ENCODE measurements around the gene RBM19. TPM values are rescaled to one million over a fixed set of nuclear protein-coding genes. Genes with fewer than 3 reads are reported as not detected.

Gene RBM19
- total and polyA plus RNA-seq, 2 of the 4 experiments (the other 2 are of a cell fraction): 18.7 to 19.2 TPM

DNA sequence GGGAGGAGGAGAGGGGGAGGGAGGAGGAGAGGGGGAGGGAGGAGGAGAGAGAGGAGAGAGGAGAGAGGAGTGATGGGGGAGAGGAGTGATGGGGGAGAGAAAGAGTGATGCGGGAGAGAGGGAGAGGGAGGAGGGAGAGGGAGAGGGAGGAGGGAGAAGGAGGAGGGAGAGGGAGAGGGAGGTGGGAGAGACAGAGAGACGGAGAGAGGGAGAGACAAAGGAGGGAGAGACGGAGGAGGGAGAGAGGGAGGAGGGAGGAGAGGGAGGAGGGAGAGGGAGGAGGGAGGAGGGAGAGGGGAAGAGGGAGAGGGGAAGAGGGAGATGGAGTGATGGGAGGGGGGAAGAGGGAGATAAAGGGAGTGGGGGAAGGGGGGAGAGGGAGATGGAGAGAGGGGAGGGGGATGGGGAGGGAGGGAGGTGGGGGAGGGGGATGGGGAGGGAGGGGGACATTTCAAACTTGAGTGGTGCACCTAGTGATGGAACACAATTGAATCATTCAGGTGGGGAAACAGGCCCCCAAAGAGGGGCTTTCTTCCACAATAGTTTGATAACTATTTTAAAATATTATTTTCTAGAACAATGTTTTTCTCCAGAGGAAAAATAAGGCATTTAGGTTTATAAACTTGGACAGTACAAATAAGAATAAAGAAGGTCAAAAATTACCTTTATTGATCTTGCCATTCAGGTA lies 46.8 kb upstream of the RBM19 start:
- dilution Hi-C loops (cut with HindIII; ENCODE audit: low sequenced_read_pairs, unreplicated experiment): no loop called here
- H3K79me1 ChIP-seq (ENCODE audit: low read depth in 1 of 2, low read length in 2 of 2): no peaks in the 10 kb centered on the region
- H4K5ac ChIP-seq (ENCODE audit: low read depth, low read length): no peak overlapping the region
- H2AFZ ChIP-seq (replicated peaks; ENCODE audit: low read length, poor library complexity): no peak overlapping the region
- H3K27ac ChIP-seq (ENCODE audit: insufficient read depth, low read length): no peak overlapping the region
- no peak overlapping the region for H3K18ac ChIP-seq (ENCODE audit: low read depth, low read length)
- no peaks in the 10 kb centered on the region for H3K9me3 ChIP-seq (ENCODE audit: control insufficient read depth, insufficient read depth, low read length)
- H2BK15ac ChIP-seq (ENCODE audit: low read depth, low read length): no peak overlapping the region
- no peak overlapping the region for H2BK5ac ChIP-seq (ENCODE audit: low read depth, low read length, poor library complexity, severe bottlenecking)
- H3K4ac ChIP-seq (ENCODE audit: low read depth, low read length): no peak overlapping the region
- H4K91ac ChIP-seq (ENCODE audit: insufficient read depth, low read depth, low read length): no peak overlapping the region
- no TSS peak for BruUV-seq (replicated peaks)
- no peak overlapping the region for H3K4me3 ChIP-seq (ENCODE audit: insufficient read depth, low read depth, low read length)
- H2BK120ac ChIP-seq (ENCODE audit: low read depth, low read length): no peak overlapping the region
- no peak overlapping the region for H2AK5ac ChIP-seq (ENCODE audit: low read depth, low read length)
- POLR2A ChIA-PET (ENCODE audit: unreplicated experiment): no interaction called here
- no peaks in the 10 kb centered on the region for H4K20me1 ChIP-seq (ENCODE audit: insufficient read depth, low read length)
- H3K36me3 ChIP-seq (ENCODE audit: control insufficient read depth, insufficient read depth, low read length): no peaks in the 10 kb centered on the region
- in situ Hi-C loops (cut with MboI; ENCODE audit: low sequenced_read_pairs): no loop called here
- no CpG with 5 or more reads among the region's 3 CpGs for WGBS, 2 experiments (ENCODE audit: extremely low coverage in 2 of 2, insufficient read length in 1 of 2)
- H2BK20ac ChIP-seq (ENCODE audit: low read depth, low read length): no peak overlapping the region
- CTCF ChIA-PET: no interaction called here
- DNase-seq: no peak
- no peaks in the 10 kb centered on the region for H3K9me1 ChIP-seq (ENCODE audit: insufficient read depth, low read length)
- no peak for ATAC-seq (ENCODE audit: low read depth)
- H3K4me1 ChIP-seq (ENCODE audit: control insufficient read depth, insufficient read depth, low read length): no peaks in the 10 kb centered on the region
- TF ChIP-seq MAZ (IDR thresholded peaks at IDR 0.05; ENCODE audit: borderline replicate concordance, low read depth, low read length): no peak
- no peak for TF ChIP-seq RFX5 (IDR thresholded peaks at IDR 0.05; ENCODE audit: low read depth, low read length)
- TF ChIP-seq, protein P1, sequence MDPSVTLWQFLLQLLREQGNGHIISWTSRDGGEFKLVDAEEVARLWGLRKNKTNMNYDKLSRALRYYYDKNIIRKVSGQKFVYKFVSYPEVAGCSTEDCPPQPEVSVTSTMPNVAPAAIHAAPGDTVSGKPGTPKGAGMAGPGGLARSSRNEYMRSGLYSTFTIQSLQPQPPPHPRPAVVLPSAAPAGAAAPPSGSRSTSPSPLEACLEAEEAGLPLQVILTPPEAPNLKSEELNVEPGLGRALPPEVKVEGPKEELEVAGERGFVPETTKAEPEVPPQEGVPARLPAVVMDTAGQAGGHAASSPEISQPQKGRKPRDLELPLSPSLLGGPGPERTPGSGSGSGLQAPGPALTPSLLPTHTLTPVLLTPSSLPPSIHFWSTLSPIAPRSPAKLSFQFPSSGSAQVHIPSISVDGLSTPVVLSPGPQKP (IDR thresholded peaks at IDR 0.05; ENCODE audit: borderline replicate concordance, low read depth, low read length): no peak
- no peak for TF ChIP-seq POLR2A (IDR thresholded peaks at IDR 0.05; ENCODE audit: low read depth, low read length)
- no peak for TF ChIP-seq NFE2L2 (IDR thresholded peaks at IDR 0.05; ENCODE audit: low read depth, low read length)
- no peak overlapping the region for H4K8ac ChIP-seq (ENCODE audit: low read depth in 2 of 2, low read length in 2 of 2)
- no peak overlapping the region for H3K9ac ChIP-seq (ENCODE audit: low read depth, low read length)
- H3K56ac ChIP-seq (ENCODE audit: extremely low read depth, insufficient read depth, low read length): no peak overlapping the region
- intact Hi-C loops (cut with micrococcal nuclease): no loop called here
- H3K14ac ChIP-seq (replicated peaks; ENCODE audit: low read depth, low read length): no peak overlapping the region
- no peak overlapping the region for H3K4me2 ChIP-seq (ENCODE audit: low read depth, low read length)
- no peak overlapping the region for H2AK9ac ChIP-seq (replicated peaks; ENCODE audit: low read depth, low read length, poor library complexity)
- H3K23ac ChIP-seq (ENCODE audit: low read depth, low read length): no peak overlapping the region
- peaks cover 4% of the 10 kb centered on the region for H3K27me3 ChIP-seq (ENCODE audit: control insufficient read depth, insufficient read depth, low read length)
